Dedifferentiated amniotic fluid mesenchymal stem cell (primary cell): ENCODE data around the gene FXYD3.
"Not testable (repeated sequence)": the region's sequence is repeated elsewhere in the genome, so short reads cannot be mapped to it uniquely, and the experiment has no call there.

Experiments
- DNase-seq: peaks from one replicate; pipeline ENCODE4 v3.0.0-alpha.2; 2016; ENCODE audit errors: extremely low spot score

The FXYD3 gene

DNA sequence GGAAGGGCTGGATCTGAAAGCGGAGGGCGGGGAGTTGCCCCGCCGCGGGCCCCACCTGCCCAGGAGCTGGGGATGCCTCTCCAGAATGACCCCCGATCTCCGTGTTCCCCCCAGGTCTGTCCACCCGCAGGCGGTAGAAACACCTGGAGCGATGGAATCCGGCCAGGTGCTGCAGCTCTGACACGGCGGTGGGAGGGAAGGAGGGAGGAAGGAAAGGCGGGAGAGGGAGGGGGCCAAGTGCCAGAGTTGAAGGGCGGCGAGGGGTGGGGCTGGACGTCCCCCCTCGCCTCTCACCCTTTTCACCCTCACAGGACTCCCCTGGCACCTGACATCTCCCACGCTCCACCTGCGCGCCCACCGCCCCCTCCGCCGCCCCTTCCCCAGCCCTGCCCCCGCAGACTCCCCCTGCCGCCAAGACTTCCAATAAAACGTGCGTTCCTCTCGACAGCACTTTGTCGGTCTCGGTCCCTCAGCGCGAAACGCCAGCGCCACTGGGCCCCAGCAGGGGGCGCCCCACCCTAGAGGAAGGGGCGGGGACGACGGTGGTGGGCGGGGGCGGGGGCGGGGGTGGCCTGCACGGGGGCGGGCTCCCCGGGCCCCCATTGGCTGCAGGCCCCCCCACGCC lies 27.1 kb downstream of the FXYD3 start:
- no peak for DNase-seq

DNA sequence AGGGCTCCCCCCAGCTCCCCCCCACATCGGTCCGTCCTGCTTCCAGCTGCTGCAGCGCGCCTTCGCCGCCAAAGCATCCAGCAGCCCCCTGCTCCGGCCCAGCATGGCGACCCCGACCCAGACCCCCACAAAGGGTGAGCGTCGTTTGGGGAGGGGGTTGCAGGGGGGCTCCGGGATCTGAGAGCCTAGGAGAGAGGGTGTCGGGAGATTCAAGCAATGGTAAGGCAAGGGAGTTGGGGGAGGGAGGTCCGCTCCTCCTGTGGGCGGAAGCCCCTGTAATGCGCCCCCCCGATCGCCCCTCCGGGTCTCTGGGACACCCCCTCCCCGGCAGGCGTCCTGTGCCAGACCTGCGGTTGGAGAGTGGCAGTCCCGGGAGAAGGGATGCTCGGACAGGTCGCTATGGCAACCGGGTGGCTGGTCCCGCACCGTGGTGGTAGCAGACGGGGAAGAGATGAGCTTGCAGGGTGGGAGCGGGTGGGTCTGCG lies 27.6 kb downstream of the FXYD3 start, which contains the start of gene FXYD7:
TSS of gene FXYD7 (plus strand) at position 25 of the 485 bp plus-strand sequence. CDS start at position 104, 79 bp downstream.
- no peak for DNase-seq

DNA sequence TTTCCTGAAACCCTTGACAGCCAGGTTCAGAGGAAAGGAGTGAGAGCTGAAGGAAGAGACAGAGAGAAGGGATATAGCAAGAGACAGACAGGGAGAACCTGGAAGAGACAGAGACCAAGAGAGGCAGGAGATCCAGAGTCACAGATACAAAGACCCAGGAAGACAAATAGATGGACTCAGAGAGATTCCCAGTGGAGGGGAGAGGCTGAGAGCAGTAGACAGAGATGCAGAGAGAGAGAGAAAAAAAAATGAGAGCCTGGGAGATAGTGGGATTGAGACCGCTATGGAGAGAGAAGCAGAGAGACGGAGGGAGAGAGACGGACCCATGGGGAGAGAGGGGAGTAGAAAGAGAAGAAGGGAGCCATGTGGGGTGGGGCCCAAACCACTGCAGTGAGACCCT lies 28.2 kb downstream of the FXYD3 start:
- no peak for DNase-seq

DNA sequence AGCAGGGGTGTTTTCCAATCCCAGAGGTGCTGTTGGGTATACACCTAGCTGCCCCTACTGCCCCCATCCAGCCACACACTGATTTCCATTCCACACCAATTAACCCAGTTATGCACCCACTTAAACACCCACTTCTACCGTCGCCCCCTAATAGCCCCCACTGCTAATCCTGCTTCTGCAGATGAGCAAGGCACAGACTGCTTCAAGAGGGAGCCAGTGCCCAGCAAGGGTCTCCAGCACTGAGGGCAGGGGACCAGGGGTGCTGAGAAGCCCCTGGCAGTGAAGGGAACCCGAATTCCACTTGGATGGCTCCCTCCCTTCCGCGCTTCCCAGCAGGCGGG lies 28.6 kb downstream of the FXYD3 start:
- DNase-seq, result no peak

DNA sequence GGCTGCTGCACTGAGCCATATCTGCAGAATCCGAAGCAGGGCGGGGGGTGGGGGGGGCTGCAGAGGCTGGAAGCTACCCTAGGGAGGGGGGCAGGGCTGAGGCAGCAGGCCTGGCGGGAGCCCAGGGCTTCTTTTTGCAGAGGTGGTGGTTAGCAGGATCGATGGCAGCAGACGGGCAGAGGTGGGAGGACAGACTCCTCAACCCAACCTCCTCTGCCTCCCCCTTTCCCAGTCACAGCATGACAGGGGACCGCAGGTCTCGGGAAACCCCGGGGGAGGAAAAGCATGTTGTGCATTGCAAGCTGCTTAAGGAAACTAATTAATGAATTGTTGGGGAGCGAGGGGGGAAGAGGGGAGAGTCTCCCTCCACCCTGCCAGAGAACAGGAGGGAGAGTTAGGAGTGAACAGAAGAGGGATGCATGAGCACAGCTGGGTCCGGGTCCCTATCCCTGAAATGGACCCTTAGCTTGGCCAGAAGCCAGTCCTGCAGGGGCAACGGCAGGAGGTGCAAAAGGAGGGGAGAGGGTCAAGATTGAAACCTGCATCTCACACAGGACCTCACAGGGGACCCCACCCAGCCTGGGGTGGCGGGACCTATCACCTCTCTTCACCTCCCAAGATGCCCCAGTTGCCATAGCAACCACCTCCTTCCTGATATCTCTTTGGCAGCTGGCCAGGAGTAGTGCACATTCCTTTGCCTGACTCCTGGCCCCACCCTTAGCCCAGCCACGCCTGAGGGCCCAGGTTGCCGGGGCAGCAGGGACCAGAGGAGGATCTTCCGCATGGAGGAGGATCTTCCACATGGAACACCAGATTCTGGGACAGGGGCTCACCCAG lies 29.2 kb downstream of the FXYD3 start:
- no peak for DNase-seq

DNA sequence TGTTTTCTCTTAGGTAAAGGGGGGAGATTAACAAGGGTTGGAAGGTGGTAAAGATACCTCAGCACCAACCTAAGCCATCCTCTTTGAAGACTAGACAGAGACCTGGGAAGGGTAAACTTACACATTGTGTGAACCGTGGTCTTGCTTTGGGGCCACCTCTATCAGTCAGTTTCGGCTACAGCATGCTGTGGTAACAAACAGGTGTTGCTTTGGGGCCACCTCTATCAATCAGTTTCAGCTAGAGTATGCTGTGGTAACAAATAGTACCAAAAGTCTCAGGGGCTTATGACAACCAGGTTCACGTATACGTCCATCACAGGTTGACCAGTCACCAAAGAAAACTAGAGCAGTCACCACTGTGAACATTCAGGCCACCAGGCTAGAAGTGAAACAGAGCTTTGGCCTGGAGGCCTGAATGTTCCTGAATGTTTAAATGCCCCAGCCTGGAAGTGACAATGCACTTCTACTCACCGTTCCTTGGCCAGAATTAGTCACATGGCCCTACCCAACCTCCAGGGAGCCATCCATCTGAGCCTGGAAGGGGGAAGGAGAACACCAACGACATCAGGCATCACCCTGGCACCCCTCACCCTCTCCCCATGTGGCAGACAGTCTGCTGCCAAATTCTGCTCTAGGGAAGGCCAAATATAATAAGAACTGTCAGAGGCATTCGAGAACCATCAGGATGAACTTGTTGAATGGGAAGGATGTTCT lies 31.3 kb downstream of the FXYD3 start:
- no peak for DNase-seq

DNA sequence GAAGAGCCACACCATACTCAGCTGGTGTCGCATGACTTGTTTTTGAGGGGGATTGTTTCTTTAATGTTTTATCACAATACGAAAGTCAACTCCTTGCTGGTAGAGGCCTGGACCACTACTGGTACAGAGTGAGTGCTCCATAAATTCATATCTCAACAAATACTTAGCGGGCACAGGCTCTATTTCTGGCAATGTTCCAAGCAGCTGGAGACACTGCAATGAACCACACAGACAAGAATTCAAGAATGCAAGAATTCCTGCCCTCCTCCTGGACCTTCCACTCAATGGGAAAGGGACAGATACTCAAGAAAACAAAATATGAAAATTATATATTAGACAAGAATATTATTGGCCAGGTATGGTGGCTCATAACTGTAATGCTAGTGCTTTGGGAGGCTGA lies 33.8 kb downstream of the FXYD3 start:
- DNase-seq, result no peak

DNA sequence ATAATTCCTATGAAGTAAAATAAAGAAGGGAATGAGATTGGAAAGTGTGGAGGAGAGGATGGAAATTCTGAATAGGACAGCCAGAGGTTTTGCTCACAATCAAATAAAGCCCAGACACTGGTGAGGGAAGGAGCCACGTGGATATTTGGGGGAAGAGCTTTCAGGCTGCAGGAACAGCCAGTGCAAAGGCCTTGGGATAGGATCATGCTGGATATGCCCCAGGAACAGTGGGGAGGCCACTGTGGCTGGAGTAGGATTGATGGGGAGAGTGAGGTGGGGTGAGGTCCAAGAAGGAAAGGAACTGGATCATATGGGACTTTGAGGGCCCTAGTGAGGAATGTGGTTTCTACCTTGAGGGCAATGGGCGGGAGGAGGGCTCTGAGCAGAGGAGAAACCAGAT lies 34.8 kb downstream of the FXYD3 start:
- no peak for DNase-seq

DNA sequence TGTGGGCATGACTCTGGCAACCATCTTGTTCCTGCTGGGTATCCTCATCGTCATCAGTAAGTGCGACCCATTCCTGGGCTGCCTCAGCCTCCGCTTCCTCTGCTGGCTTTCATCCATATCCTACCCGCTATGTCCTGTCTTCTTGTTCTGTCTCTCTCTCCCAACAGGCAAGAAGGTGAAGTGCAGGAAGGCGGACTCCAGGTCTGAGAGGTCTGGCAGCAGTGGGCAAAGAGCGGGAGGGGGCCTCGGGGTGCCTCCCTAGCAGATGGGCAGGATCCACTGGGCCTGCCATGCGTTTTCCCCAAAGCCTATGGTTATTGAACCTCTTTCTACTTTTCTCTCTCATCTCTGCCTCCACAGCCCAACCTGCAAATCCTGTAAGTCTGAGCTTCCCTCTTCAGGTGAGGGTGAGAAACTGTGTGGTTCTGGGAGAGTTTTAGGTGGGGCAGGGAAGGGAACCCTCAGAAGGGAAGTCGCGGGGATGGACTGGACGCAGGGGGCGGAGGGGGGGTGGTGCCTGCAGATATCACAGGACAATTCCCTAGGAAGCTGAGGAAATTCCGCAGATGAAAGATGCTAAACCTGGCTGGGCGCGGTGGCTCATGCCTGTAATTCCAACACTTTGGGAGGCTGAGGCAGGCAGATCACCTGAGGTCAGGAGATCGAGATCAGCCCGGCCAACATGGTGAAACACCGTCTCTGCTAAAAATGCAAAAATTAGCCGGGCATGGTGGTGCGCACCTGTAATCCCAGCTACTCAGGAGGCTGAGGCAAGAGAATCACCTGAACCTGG lies 35.8 kb downstream of the FXYD3 start:
- DNase-seq, result no peak

DNA sequence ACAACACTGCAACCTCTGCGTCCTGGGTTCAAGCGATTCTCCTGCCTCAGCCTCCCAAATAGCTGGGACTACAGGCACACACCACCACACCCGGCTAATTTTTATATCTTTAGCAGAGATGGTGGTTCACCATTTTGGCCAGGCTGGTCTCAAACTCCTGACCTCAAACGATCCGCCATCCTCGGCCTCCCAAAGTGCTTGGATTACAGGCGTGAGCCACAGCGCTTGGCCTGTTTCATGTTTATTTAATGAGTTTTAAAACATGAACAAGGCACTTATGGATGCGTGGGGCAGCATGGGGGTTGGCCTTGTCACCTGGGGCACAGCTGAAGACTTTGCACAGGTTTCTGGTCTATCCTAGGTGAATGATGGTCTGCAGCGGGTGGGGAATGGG lies 37.5 kb downstream of the FXYD3 start:
- DNase-seq, result not testable (repeated sequence)

DNA sequence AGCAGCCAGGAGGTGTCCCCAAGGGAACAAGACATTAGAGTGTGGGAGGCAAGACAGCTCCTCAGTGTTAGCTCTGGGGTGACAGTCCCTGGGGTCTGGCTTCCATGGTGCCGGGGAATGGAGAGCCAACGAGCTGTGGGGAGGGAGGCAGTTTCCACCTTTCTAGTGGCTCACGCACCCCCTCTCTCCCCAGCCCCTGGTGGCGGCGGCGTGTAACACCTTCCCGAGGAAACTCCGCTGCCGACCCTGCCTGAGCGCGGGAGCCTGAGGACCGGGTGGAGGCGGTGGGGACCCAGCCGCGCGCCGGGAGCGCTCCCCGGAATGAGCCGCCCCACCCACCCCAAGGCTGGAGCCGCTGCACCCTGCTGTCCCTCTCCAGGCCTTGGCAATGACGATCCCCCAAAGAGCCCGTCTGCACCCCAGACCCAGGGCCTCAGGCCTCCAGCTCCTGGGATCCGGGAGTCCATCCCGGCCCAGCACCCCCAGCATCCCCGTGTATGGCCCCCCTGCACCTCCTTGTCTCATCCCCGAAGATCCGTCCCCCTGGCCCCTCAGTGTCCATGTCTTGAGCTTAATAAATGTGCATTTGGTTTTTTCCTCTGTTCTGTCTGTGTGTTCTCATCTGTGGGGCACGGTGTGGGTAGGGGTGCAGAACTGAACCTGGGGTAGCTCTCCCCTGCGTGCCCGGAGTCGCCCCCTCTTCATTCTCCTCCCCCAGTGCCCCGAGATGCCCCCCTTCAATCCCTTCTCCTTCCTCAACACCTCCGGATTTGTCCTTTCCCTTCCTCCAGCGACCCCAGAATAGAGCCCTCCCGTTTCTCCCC lies 38.3 kb downstream of the FXYD3 start:
- no peak for DNase-seq

DNA sequence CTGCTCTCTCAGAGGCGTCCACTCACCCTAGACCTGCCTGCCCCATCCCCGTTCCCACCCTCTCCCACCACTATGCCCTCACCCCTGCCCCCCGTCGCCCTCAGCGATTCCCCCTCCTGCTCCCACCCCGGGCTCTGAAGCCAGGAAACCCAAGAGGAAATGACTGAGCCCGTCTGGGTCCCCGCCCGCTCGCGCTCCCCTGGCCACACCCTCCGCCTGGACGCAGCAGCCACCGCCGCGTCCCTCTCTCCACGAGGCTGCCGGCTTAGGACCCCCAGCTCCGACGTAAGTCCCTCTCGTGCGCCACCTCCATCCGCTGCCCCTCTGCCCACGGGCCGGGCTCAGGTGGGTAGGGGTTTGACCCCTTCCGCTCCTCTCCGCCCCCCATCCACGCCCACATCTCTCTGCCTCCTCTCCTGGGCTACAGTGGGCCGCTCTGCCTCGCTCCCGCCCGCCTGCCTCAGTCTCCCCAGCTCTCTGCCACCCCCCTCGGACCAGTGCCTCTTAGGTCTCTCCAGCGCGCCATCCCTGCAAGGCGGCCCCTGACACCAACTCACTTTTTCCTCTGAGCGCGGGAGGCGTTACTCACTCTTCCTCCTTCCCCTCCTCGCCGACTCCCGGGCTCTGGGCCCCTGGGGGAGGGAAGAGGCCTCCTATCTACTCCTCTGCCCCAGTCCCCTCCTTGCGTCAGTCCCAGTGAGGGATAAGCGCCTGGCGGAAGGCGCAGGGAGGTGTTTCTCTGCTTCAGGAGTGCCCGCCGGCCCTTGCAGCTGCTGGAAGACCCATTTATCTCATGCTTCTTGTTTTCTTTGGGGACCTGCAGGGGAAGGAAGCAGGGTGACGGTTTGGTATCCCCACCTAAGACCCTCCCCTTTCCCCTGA lies 39.1 kb downstream of the FXYD3 start, which contains the start of gene FXYD5:
TSS of gene FXYD5 (plus strand) at position 211 of the 882 bp plus-strand sequence. CDS start 816 bp downstream, outside the sequence.
- DNase-seq, result peak; percentile 64

DNA sequence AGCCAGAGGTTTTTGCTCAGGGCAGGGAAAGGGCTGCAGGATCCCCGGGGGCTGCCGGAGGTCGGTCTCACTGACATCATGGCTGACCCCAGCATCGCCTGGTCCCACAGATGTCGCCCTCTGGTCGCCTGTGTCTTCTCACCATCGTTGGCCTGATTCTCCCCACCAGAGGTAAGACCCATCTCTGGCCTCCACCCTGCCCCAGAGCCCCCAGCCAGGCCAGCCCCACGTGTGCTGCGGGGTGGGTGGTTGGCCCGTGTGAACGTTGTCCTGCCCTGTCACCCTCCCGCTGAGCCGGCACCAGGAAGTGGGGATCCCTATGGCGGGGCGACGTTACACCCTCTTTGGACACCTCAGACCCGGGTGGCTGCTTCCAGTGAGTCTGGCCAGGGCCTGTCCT lies 39.8 kb downstream of the FXYD3 start:
- no peak for DNase-seq

DNA sequence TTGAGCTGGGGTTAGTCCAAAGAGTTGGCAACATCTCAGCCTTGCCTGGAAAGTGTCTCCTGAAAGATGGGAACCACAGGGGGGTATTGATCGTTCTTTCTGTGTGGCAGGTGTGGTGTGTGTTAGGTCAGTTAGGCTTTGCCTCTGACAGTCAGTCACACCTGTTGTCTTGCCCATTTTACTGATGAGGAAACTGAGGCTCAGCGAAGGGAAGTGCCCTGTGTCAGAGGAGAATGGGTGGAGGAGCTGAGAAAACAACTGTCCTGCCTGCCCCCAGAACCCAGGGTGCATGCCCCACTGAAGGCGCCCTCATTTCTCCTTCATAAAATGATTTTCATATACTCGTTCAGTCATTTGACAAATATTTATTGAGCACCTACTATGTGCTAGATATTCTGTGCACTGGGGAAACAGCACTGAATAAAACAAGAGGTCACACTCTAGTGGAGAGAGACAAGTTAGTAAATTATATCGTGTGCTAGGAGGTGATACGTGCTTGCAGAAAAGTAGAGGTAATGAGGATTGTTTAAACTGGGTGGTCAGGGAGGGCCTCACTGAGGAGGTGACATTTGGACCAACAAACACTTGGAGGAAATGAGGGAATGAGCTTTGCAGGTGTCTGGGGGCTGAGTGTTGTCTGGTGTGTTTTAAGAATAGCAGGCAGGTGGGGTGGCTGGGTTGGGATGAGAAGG lies 40.5 kb downstream of the FXYD3 start:
- DNase-seq, result no peak

DNA sequence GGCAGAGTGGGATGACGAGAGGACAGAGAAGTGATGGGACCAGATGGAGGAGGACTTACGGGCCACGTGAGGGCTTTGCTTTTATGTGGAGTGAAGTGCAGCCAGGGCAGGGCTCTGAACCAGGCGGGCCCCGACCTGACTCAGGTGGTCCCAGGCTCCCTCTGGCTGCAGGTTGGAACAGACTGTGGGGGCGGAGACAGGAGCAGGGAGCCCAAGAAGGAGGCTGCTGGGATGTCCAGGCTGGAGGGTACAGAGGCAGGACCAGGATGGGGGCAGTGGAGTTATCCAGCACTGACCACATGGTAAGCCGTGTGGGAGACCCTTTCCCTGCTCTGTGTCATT lies 41.0 kb downstream of the FXYD3 start:
- no peak for DNase-seq

DNA sequence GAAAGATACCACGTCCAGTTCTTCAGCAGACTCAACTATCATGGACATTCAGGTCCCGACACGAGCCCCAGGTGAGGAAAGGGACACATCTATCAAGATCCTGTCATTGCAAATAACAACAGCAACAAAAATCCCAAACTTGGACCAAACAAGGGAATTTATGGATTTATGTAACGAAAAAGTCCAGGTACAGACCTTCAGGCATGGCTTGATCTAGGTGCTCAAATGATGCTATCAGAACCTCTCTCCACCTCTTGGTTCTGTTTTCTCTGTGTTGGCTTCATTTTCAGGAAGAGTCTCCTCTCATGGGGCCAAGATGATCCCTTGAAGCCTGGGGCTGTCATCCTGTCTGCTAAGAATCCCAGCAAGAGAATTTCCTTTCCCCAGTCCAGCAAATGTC lies 41.8 kb downstream of the FXYD3 start:
- DNase-seq, result no peak

DNA sequence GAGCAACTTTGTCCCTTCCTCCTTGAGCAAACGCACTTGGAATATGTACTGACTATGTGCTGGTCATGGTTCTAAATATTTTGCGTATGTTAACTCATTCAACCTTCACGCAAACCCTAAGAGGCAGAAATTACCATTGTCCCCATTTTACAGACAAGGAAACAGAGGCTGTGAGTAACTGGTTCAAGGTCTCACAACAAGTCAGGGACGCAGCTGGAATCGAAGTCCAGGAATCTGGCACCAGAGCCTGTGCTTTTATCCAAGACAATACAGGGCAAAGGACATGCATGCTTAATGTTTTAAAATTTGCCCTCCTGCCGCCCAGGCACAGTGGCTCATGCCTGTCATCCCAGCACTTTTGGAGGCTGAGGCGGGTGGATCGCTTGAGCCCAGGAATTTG lies 44.0 kb downstream of the FXYD3 start:
- no peak for DNase-seq

DNA sequence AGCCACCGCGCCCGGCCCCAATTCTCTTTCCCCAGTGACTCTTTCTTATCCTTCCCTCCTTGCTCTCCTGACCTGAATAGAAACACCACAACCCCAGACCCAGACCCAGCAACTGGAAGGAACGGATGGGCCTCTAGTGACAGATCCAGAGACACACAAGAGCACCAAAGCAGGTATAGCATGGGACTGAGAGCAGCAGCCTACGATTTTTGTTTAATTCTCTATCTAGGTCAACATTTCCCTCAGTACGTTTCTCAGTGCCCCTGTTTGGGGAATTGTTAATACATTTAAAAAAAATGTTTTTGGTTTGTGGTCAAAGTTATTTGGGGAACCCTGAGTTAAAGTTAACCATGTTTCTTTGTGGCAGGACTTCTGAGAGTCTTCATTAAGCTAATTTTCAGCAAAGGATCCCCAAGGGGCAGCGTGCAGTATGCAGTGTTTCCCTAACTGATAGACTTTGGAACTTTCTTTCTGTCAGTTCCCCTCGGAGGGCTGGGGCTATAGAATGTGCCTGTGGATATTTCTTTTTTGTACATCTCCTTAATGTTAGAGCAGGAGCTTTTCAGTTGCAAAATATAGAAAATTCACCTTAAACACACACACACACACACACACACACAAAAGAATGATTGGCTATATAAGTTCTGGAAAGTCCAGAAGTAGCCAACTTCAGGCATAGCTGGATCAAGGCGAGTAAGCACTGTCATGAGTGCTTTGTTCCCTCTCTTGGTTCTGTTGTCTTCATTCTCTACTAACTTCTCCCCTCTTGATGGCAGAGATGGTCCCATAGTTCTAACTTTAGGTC lies 45.2 kb downstream of the FXYD3 start:
- DNase-seq, result no peak

DNA sequence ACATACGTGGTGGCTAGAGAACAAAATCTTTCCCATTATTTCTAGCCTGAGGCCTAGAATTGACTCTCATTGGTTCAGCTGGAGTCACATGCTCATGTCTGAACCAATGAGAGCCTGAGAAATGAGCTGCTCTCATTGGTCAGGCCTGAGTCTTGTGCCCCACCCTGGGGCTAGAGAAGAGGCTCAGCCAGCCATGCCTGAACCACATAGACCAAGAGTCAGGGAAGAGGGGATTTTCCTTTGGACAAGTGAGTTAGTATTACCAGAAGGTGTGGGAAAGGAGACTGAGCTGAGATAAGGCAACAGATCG lies 45.8 kb downstream of the FXYD3 start:
- no peak for DNase-seq
